ENCODE results near the gene OR6A2.
"Not testable (repeated sequence)": the region's sequence is repeated elsewhere in the genome, so short reads cannot be mapped to it uniquely, and the experiment has no call there.

OR6A2 gene

DNA sequence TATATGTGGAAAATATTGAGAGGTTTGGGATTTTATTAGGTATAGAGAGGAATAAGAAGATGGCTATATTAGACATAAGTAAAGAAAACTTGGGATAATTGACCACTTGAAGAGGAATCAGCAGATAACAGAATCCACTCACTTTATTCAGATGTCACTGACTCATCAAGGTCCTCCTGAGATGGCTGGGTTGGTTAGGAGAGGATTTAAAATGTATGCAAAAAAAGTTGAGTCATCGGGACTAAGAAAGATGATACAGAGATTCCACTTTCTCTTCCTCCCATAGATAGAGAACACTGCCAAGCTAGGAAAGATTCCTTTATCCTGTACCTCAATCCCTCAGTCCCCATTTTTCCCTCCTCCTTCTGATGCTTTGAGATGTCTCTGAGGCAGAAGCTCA lies at the start of gene OR6A2:
Gene OR6A2 (minus strand): TSS at position 288 of the 400 bp plus-strand sequence. CDS start 3,981 bp downstream, outside the sequence.
- no peak for DNase-seq

DNA sequence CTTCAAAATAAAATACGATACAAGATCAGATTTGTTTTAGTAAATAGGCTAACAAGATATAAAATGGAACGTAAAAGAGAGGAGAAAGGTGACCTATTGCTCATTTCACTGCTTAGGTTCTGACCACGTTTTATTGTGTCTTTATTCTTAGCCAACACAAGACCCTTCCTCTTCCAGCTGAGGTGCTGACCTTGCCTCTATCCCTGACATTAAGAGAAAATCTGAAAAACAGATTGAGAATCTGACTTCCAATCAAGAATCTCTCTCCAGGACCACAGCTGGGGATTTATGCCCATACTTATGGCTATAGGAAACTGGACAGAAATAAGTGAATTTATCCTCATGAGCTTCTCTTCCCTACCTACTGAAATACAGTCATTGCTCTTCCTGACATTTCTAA lies 45.9 kb upstream of the OR6A2 start, which contains the start of gene OR10A5:
Gene OR10A5 (plus strand): TSS at position 301 of the 400 bp plus-strand sequence. CDS start 0 bp downstream, at position 301.
- DNase-seq = no peak

DNA sequence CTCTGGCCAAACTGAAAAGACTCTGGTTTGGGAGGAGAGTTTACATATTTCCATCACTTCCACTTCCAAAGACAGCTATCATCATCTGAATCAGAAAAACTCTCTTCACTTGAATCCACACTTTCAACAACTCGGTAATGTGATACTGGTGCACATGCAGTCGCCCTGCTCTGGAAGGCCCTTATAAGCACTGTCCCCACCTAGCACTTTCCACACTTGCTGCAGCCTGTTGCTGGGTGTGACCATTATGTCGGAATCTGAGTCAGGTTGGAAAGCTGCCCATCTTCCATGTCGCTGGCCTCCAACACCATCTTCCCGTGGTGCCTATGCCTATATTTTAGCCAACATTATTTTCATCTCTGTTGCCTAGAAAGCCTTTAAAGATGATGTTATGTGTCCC lies 44.9 kb upstream of the OR6A2 start:
- no peak for DNase-seq

DNA sequence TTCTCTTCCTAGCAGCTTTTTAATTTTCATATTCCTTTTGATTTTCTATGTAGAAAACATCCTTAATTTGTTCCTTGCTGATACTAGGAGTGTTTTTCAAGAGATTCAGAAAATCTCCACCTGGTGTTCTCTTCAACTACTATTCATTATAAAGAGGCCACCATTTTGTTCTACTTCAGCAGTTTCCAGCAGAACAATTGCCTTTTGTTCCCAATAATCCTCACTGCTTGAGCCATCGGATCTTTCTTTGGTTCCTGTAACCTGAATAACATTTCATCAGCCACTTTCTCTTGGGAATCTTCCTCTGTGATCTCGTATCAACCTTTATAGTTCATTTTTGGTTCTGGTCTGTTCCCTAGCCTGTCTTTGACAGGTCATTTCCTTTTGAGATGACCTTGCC lies 44.2 kb upstream of the OR6A2 start:
- no peak for DNase-seq

DNA sequence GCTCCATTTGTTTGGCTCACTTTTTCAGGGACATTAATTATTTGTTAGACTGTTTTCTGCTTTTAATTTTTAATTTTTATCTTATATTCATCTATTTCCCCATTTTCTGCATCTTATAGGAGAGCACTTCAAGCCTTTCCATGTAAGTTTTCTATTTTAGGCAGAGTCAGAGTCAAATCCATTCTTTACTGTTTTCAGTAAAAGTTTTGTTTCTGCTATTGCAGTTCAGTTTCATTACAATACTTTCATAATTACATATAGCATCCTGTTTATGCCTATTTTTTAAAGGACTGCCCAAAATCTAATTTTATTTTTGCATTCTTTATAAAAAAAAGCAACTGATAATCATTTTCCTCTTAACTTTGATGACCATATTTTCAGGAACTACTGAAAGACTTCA lies 42.2 kb upstream of the OR6A2 start:
- no peak for DNase-seq

DNA sequence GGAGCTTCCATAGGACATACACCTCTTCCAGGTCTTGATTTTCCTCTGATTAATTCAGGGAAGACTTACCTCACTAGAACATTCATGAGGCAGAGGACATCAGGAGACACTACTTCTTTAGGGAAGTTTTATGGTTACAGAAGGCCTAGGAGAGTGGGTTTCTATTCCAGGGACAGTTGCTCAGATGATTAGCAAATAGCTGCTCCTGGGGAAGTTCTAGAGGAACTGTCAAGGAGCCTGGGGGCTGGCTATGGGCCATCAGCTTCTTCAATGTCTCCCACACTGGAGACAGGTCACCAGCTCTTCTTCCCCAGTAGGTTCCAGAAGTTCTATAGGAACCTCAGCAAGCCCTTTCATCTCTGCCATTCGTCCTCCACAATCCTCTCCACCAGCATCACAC lies 34.5 kb upstream of the OR6A2 start:
- no peak for DNase-seq

DNA sequence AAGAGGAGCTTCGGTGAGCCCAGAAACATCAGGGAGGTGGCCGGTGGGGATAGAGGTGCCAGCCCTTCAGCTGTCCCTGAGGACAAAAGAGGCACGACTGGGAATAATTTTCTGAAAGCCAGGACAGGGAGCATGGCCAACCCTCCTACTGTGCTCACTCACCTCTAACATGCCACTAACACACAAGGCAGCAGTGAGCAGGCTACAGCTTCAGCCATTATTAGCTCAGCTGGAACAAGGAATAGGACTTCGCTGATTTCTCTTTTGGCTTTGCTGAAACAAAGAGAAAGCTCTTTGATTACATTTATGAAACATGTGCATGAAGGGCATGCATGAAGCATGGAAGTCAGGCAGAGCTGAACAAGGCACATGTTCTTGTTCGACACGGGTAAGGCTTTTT lies 33.9 kb upstream of the OR6A2 start:
- no peak for DNase-seq

DNA sequence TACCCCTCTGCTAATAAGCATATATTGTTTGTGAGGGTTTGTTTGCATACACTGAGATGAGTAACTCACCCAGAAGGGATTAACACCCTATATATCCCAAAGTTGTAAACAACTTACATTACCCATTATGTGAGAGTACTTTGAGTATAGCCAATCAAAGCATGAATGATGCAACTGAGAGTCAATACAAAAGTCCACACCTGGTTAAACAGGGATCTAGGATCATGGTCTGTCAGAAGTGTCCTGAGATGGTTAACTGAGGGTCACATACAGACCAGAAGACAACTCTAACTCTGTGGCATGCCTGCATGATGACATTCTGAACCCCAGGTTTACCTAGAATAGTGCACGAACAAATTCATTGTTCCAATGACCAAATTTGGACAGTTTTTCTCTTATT lies 28.6 kb upstream of the OR6A2 start:
- no peak for DNase-seq

DNA sequence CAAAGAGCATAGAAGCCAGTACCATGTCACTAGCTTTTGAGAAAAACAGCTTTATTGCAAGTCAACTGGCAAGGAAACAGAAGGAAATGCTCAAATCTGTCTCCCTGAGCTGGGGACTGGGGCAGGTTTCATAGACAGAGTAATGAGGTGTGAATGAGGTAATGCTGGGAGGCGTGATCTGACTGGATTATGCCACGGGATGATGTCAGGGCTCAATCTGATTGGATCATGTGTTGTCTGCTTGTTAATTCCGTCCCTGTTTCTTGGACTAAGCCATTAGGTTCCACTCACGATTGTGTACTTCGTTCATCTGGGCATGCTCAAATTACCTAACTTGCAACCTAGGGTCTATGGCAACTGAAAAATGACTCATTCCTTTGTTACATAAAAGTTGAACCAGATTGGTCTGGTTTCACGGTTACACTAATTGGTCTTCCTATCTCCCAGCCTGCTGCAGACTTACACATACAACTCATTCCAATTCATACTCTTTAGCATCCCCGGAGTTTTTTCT lies 25.8 kb upstream of the OR6A2 start:
- no peak for DNase-seq

DNA sequence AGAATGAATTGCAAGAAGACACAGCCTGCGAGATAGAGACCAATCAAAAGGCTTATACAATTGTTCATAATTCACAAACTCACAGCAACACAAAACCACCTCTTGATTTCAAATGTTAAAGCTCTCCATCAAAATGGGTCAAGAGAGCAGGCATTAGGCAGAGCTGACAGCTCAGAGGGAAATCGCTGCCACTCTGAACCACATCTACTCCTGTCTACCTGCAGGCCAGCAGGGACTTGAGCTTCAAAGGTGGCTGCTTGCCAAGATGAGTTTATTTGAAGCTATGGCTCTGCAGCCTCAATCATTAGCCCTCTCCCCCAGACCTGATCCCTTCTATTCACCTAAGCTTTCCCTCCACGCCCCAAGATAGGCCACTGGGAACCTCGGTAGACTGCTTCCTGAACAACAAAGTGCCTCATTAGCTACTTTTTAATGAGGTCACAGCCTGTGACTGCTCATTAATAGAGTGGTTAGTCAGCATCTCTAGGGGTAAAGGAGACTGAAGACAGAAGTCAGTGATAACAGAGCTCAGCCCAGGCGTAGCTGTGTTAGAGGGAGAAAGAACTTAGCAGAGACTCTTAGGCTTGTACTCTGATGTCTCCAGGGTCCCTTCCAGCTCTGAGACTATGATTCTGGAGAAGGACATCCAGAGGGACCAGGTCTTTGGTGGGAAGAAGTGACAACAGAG lies 24.8 kb upstream of the OR6A2 start:
- no peak for DNase-seq

DNA sequence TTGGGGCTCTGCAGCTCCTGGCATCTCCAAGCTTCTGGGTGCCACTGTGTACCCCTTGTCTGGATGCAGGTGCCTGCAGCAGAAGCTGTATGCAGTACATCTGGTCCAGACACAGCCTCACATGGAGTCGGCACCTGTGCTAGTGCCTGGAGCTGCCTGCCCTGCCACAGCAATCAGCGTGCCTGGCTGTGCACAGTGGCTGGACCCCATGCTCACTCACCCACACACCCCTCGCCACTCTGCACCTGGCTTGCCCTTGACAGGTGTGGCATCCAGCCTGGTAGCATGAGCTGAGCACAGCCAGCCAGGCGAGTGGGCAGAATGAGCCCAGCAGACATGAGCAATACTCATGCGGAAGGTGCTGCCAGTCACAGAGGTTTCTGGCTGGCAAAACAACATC lies 19.5 kb upstream of the OR6A2 start:
- no peak for DNase-seq

DNA sequence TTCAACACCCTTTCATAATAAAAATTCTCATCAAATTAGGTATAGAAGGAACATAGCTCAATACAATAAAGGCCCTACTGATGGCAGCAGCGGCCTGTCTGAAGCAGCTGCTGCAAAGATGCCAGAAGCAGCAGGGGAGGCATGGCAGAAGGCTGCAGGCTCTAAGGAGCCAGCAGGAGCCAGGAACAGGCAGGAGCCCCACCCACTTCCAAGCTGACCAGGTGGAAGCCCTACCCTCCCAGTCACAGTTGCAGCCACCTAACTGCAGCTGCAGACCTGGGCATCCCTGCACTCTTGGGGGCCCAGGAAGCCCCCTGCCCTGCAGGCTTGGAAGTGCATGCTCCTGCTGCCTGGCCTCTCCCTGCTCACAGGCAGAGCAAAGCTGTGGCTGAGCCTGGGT lies 18.2 kb upstream of the OR6A2 start:
- DNase-seq = no peak

DNA sequence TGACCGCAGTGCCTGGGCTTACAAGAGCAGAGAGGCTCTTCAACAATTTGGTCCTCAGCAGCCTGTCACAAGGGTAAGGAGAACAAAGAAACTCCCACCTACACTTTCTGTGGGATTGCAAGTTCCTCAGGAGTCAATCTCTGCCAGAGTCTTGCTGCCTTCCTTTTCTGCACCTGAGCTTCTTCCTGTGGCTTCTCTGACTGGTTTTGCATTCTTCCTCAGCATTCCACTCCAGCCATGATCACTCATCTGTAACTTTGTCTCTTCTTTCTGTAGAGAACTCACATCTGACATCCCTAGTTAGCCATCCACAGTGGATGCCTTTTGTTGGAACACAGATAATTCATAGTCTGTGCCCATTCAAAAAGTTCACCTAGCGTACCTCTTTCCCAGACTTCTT lies 14.2 kb upstream of the OR6A2 start:
- no peak for DNase-seq

DNA sequence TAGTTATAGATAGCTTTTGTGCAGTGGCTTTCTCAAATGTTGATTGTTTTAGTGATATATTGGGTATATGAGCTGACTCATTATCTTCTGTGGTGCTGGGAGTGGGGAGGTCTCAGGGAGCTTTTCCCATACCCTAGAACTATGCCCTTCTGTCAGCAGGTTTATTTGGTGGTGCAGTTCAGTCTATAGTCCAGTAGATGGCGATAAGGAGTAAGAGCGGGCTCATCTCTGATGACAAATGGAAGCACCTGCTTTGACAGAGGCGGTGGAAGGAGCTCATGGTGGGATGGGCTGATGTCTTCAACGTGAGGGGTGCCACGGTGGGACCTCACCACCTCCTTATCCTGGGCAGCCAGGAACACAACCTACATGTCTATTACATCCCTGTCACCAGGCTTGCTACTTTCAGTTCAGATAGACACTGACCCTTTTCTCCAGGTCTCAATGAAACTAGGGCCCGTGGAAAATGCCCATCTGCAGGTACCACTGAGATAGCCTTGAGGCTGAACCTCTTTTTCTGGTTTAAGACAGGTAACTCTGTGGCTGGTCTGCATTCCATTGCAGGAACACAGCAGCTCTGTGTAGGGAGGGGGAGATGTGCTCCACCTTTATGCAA lies 13.0 kb upstream of the OR6A2 start:
- no peak for DNase-seq

DNA sequence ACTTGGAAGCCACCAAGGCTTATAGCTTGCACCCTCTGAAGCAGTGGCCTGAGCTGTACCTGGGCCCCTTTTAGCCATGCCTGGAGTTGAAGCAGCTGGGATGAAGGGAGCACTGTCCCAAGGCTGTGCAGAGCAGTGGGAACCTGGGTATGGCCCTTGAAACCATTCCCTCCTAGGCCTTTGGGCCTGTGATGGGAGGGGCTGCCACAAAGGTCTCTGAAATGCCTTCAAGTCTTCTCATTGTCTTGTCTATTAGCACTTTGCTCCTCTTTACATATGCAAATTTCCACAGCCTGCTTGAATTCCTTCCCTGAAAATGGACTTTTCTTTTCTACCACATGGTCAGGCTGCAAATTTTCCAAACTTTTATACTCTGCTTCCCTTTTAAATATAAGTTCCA lies 1.6 kb upstream of the OR6A2 start:
- not testable (repeated sequence) for DNase-seq

DNA sequence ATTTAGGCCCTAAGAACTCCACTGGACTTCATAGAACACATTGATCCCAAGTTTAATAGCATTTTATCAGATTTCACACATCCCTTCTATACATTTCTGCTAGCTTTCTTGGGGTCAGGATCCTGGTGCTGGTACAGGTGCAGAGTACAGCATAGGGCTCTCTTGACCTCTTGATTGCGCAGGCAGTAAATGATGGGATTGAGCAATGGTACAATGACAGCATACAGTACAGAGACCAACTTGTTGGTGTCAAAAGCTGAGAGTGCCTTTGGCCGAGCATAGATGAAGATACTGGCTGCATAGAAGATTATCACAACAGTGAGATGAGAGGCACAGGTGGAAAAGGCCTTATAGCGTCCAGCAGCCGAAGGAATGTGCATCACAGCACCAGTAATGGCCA lies 4.8 kb downstream of the OR6A2 start:
- DNase-seq = no peak

DNA sequence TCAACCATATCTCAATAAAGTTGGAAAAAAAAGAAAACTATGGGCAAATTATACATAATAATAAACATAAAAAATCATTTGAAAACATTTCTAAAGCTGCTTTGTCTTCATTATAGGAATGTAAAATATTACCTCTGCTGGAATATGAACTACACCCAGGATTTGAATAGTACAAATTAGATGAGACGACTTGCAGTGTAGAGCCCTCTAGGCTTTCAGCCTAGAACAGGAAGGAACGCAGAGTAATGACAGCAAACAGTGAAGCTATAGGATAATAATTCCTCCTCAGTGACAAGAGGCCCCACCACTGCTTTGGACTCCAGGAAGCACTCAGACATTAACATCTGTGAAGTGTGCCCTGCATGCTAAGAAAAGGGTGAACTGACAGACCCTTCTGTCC lies 8.9 kb downstream of the OR6A2 start:
- DNase-seq = no peak

DNA sequence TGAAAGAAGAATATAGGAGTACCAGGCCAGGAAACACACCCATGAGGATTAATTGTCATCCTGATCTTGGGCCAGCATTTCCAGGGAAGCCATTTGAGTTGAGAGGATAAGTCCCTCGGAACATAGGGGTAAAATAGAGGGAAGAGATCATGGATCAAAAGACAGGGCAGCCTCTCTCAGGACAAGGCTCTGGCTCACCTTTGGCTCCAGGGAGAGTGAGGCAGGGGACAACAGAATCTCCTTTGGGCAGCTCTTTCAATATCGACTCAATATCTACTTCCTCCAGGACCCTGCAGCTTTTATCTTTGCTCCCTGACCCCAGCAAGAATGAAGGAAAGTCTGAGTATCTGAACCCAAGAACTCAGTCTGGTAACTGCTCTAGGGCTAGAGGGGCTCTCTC lies 16.8 kb downstream of the OR6A2 start, which contains the start of gene OR2AG1:
Gene OR2AG1 (plus strand): TSS at position 301 of the 400 bp plus-strand sequence. CDS start 2,018 bp downstream, outside the sequence.
- DNase-seq = no peak

DNA sequence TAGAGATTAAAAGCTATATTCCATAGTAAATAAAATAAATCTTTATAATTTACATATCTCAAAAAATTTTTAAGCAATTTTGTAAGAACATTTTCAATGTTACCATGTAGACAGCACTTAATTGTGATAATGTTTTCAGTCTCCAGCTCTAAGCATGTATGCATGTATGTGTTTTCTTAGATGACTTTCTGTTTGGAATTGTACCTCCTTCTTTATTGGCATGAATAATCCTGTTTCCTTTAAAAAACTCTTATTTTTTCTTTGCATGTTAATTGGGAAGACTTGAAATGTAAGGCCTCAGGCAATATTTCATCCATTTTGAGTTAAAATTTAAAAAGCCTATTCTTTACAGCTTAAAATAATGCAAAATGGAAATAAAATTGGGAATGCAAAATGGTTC lies 18.7 kb downstream of the OR6A2 start:
- no peak for DNase-seq

DNA sequence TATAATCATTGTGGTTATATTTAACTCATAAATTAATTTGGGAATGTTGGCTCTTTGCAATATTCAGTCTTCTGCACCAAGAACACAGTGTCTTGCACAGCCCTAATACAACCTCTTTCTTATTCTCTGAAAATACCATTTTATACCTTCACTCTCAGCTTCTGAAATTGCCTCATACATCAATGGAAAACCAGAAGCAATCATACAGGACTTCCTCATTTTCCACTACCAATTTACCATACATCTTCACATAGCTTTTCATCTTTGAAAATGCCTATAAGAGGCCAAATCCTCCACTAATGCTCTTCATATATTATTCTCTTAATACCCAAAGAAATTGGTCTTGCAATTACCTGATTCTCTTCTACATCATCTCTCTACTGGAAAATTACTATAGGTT lies 21.0 kb downstream of the OR6A2 start:
- DNase-seq = no peak

DNA sequence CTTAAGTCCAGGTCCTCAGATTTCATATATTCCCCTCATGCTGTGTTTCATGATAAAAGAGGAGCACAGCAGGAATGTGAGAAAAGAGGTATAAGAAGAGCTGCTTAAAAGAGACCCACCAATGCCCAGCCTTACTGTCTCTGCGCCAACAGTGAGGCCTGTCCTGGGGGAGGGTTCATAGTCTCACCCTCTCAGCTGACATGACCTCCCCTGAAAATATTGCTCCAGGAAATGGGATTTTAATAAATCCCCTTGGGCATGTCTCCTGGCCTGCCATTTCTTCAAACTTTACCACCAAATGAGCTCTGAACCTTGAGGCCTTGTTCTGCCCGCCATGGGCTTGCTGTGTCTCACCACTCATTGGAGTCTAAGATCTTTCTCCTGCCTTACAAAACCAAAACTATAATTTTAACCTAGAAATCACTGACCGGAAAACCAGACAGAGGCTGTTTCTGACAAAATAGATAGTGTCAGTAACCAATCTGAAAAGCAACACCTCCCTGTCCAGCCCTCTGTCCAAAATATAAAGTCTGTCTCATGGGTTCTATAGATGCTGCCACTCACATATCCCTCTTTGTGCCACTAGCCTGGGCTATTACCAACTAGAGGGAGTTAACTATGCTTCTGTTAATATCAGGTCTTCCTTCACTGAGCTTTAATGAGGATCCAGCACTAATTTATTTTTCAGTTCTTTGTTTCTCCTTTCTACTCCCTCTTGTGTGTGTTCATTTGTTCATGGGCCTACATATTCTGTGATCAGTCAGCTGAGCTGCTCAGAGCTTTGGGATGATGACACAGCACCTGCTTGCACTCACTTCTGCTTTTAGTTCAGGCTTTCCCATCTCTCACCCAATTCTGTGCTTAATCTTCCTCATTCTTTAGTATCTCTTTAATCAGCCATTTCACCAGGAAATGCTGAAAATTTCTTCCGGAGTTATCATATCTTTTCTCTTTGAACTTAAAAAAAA lies 27.3 kb downstream of the OR6A2 start, which contains the start of gene OR2AG2:
Gene OR2AG2 (minus strand): TSS at position 51 of the 968 bp plus-strand sequence. CDS start 3,019 bp downstream, outside the sequence.
- DNase-seq = no peak

DNA sequence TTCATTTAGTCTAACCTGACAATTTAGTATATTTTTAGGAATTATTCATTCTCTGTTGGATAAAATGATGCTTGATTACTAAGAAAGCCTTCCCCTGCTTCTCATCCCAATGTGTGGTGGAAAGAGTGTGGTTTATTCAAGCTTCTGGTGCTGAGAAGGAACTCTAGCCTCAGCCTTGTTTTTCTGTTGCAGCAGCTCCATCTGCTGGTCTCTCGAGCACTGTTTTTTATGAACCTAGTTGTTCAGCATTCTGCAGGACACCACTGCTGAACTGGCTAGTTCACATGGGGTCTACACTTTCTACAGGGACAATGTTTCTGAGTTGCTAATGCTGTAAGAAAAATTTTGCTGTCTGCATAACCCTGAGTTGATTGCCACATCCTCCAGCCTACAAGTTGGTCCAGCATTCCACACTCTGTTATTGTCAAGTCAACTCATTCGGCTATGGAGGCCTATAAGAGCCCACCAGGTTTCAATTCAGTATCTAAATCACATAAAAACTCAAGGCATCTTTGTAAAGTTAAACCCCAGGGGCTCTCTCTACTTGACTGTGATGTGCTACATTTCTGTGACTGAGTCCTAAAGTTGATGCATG lies 42.0 kb downstream of the OR6A2 start:
- no peak for DNase-seq

DNA sequence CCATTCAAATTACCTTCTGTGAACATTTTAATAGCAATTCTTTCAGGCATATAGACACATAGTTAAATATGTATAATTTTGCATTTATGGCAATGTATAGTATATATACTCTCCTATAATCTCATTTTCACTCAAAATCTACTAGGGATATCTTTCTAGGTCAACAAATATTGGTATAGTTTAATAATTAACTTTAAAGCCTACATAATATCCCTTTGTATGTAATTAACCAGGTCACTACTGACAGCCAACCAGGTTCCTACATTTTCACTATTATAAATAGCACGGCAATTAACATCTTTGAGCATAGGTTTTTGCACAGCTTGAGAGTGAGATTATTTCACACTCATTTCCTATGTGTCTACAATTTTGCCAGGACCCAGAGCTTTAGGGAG lies 43.5 kb downstream of the OR6A2 start:
- no peak for DNase-seq

All from NCI-H1417 treated with DMSO at 0.1 percent for 48 hours (cell line).